Thoracic aorta (tissue), 2 donors: Measurements from ENCODE around the gene IGF1R. TPM values are rescaled to one million over a fixed set of nuclear protein-coding genes. Genes with fewer than 3 reads are reported as not detected.

Experiments
- ATAC-seq: fragments of 150-250 bp; one replicate; pipeline ENCODE4 v1.8.0; 2017; ENCODE audit warnings: low read depth; ENCODE audit not compliant: insufficient number of reproducible peaks, low FRiP score
- DNase-seq: peaks from one replicate; pipeline ENCODE4 v3.0.0-alpha.2; 2020; ENCODE audit warnings: low spot score
- H3K27ac ChIP-seq, 2 donors: fragments of 200-600 bp; sonication (generic); 1 replicate in 1 of 2; 2 replicates in 1 of 2; pipeline ENCODE4 v1.5.1; 2016; ENCODE audit warnings: mild to moderate bottlenecking in 2 of 2, moderate library complexity in 2 of 2
- H3K27me3 ChIP-seq: fragments of 200-600 bp; sonication (generic); replicated peaks from 2 replicates; pipeline ENCODE4 v1.6.0; 2016; ENCODE audit warnings: mild to moderate bottlenecking; ENCODE audit not compliant: insufficient read depth
- H3K36me3 ChIP-seq: fragments of 200-600 bp; sonication (generic); one replicate; pipeline ENCODE4 v1.5.1; 2016
- H3K4me1 ChIP-seq, 2 donors: fragments of 200-600 bp; sonication (generic); 1 replicate in 1 of 2; 2 replicates in 1 of 2; pipeline versions ENCODE4 v1.5.1 to v1.6.0; 2016; ENCODE audit warnings: low read depth in 2 of 2, mild to moderate bottlenecking in 1 of 2; ENCODE audit not compliant: control insufficient read depth in 1 of 2
- H3K4me3 ChIP-seq: fragments of 200-600 bp; sonication (generic); 2 replicates; pipeline ENCODE4 v1.5.1; 2016; ENCODE audit warnings: mild to moderate bottlenecking
- H3K9me3 ChIP-seq: fragments of 200-600 bp; sonication (generic); 2 replicates; pipeline ENCODE4 v1.5.1; 2016
- CTCF ChIP-seq: fragments of 200-600 bp; sonication (generic); IDR thresholded peaks from one replicate; pipeline ENCODE4 v1.5.1; 2019; ENCODE audit warnings: antibody characterized with exemption
- total RNA-seq, 2 donors: library from RNA; depleted of rRNA; stranded (reverse); fragments of >200 nt; gene quantifications; one replicate each; pipeline versions ENCODE4 v1.1.0 to v1.2.3, GENCODE V29; 2016

The IGF1R gene
- total RNA-seq, 2 donors from 2014 or later, result 127 to 159 TPM

GRCh38 chr15:98770984-98771383 is 122.6 kb downstream of the IGF1R start:
- Histone ChIP-seq H3K4me1 (peaks cover 0 to 70% of the 10 kb centered on the region in 2 donors), H3K27me3 (no peaks in the 10 kb centered on the region), H3K36me3 (no peaks in the 10 kb centered on the region), H3K4me3 (no peak overlapping the region), H3K9me3 (no peaks in the 10 kb centered on the region), H3K27ac (no peak overlapping the region)
- DNase-seq (no peak), ATAC-seq (no peak)
- TF ChIP-seq CTCF, result no peak

DNA sequence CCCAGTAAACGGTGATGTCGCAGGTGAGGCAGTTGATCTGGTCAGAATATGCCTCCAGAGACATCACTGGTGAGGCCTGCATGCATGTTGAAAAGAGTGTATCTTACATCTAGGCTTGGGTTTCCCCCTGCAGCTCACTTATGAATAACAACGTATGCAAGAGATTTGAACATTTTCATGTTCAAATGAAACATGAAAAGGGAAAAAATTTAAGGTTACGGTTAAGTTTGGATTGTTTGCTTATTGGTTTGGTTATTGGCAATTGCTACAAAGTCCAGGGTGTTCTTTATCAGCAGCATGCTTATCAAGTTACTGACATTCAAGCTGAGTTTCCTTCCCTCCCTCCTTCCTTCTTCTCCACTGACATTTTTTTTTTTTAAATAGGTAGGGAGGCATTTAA is 123.2 kb downstream of the IGF1R start:
- no peak overlapping the region for H3K27ac ChIP-seq
- ATAC-seq (no peak), DNase-seq (no peak)
- no peaks in the 10 kb centered on the region for H3K9me3 ChIP-seq
- no peak for TF ChIP-seq CTCF
- H3K4me1 ChIP-seq, result peaks cover 5 to 74% of the 10 kb centered on the region in 2 donors
- no peak overlapping the region for H3K4me3 ChIP-seq
- H3K36me3 ChIP-seq, result no peaks in the 10 kb centered on the region
- H3K27me3 ChIP-seq, result no peaks in the 10 kb centered on the region

DNA sequence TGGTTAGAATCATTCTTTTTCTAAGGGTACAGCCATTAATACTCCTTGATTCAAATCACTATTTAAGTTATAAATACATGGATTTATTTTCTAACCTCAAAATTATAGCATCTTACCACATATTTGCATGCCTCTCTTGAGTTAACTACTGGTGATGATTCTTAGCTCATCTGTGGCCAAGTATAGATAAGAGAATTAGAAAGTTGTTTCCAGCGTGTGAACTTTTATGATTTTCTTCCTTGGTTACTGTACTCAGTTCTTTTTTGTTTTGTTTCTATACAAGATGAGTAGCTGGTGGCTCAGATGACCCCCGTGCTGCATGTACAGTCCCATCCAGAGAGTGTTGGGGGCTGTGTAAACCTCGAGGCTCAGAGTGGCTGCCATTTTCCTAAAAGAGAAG is 124.6 kb downstream of the IGF1R start:
- DNase-seq, result no peak
- Histone ChIP-seq H3K9me3 (no peaks in the 10 kb centered on the region), H3K27me3 (no peaks in the 10 kb centered on the region), H3K4me1 (peaks cover 10 to 75% of the 10 kb centered on the region in 2 donors), H3K27ac (no peak overlapping the region), H3K36me3 (no peaks in the 10 kb centered on the region), H3K4me3 (no peak overlapping the region)
- ATAC-seq, result no peak
- no peak for TF ChIP-seq CTCF

GRCh38 chr15:98773616-98774015 is 125.3 kb downstream of the IGF1R start:
- DNase-seq (no peak), ATAC-seq (no peak)
- H3K9me3 ChIP-seq, result no peaks in the 10 kb centered on the region
- H3K4me1 ChIP-seq, result peaks cover 11 to 79% of the 10 kb centered on the region in 2 donors
- H3K27me3 ChIP-seq, result no peaks in the 10 kb centered on the region
- no peak overlapping the region for H3K27ac ChIP-seq
- no peaks in the 10 kb centered on the region for H3K36me3 ChIP-seq
- H3K4me3 ChIP-seq, result no peak overlapping the region
- TF ChIP-seq CTCF, result no peak

DNA sequence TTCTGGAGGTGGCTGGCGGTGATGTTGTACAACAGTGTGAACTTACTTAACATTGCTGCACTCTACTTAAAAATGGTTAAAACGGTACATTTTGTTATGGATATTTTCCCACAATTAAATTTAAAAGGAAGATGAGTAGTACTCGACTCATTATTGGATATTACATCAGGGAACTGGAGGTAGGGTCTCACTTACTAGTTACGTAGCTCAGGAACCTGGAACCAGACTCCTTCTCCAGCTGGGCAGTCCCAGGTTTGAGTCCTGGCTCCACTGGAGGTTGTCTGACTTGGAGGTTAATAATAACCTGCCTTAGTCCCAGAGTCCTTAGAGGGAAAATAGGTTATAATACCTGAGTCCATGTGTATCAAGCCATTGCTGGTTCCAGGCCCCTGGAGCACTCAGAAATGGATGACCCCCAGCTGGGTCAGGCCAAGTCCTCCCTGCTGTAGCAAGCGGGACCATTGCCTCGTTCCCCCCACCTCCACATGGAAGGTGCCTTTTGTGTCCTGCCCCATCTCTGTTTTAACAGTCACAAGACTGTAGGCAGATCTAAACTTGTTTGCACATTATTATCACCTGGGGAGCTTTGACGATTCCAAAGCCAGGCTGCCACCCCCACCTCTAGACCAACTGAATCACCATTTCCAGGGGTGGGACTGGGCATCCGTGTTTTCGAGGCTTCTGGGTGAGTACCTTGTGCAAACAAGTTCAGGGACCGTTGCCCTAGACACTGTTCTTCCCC is 126.6 kb downstream of the IGF1R start:
- DNase-seq (no peak), ATAC-seq (no peak)
- H3K27ac ChIP-seq, result no peak overlapping the region

More for the DNA sequence above, 126.6 kb downstream of the IGF1R start:
- no peaks in the 10 kb centered on the region for H3K36me3 ChIP-seq
- no peak overlapping the region for H3K4me3 ChIP-seq
- no peaks in the 10 kb centered on the region for H3K27me3 ChIP-seq
- no peaks in the 10 kb centered on the region for H3K9me3 ChIP-seq
- TF ChIP-seq CTCF, result no peak
- H3K4me1 ChIP-seq, result peaks cover 18 to 84% of the 10 kb centered on the region in 2 donors
